ENCODE results near the gene RAB40A.

The RAB40A gene

DNA sequence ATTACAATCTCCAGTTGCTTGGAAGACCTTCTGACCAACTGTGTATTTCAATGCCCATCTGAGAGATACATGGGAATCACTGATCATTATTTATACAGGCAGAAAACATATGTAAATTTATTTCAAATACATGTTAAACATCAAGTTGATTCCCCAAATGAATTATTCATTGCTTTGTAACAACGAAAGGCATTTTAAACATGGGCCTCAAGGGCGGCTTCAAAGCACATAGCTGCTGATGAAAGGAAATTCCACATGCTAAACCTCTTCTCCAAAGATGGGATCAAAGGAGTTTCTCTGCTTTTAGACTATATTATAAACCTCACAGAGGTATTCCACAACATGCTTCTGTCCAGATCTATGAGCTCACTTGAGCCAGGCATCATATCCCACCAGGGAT lies 4.3 kb upstream of the RAB40A start:
- no peaks in the 10 kb centered on the region for H3K9me2 ChIP-seq (replicated peaks; ENCODE audit: insufficient read depth, low read length)
- H3K4me3 ChIP-seq (ENCODE audit: insufficient read depth, low read length, poor library complexity, severe bottlenecking): no peak overlapping the region
- H3K36me3 ChIP-seq (ENCODE audit: low read length): no peaks in the 10 kb centered on the region
- no peak overlapping the region for H3K27ac ChIP-seq (ENCODE audit: low read depth, low read length)
- no peaks in the 10 kb centered on the region for H3K27me3 ChIP-seq (ENCODE audit: low read length)
- no peak overlapping the region for H3K9ac ChIP-seq (ENCODE audit: low read length)
- H2AFZ ChIP-seq (ENCODE audit: low read depth, low read length, severe bottlenecking): no peak overlapping the region
- H3F3A ChIP-seq (ENCODE audit: insufficient read depth): no peaks in the 10 kb centered on the region
- no peaks in the 10 kb centered on the region for H3K9me3 ChIP-seq (ENCODE audit: insufficient read depth, low read length)
- H3K79me2 ChIP-seq (ENCODE audit: insufficient read depth, low read length): no peaks in the 10 kb centered on the region
- no peak for TF ChIP-seq EZH2phosphoT487 (conservative IDR thresholded peaks at IDR 0.05; ENCODE audit: low read length)
- TF ChIP-seq, protein P1, sequence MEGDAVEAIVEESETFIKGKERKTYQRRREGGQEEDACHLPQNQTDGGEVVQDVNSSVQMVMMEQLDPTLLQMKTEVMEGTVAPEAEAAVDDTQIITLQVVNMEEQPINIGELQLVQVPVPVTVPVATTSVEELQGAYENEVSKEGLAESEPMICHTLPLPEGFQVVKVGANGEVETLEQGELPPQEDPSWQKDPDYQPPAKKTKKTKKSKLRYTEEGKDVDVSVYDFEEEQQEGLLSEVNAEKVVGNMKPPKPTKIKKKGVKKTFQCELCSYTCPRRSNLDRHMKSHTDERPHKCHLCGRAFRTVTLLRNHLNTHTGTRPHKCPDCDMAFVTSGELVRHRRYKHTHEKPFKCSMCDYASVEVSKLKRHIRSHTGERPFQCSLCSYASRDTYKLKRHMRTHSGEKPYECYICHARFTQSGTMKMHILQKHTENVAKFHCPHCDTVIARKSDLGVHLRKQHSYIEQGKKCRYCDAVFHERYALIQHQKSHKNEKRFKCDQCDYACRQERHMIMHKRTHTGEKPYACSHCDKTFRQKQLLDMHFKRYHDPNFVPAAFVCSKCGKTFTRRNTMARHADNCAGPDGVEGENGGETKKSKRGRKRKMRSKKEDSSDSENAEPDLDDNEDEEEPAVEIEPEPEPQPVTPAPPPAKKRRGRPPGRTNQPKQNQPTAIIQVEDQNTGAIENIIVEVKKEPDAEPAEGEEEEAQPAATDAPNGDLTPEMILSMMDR (IDR thresholded peaks at IDR 0.05; ENCODE audit: insufficient read depth, low read length, poor library complexity, severe bottlenecking): no peak
- no peak overlapping the region for H3K4me2 ChIP-seq (ENCODE audit: low read depth, low read length, poor library complexity, severe bottlenecking)
- no peaks in the 10 kb centered on the region for H4K20me1 ChIP-seq (ENCODE audit: low read depth, low read length)

DNA sequence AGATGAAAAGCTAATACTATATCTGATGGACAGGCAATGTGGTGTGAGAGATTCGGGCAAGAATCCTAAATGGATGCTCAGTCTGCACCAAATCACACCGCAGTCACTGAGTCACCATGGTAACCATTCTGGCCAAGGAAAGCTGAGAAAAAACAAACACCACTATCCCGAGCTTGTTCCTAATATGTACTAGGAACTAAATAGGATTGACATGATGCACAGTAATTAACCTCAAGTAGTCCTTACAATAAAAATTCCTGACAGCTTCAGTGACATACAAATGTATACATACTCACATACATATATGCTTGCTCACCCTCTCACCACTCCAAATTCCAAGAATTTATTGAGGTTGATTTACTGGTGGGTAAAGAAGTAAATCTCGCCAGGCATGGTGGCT lies 1.1 kb upstream of the RAB40A start:
- H3K4me2 ChIP-seq (ENCODE audit: low read depth, low read length, poor library complexity, severe bottlenecking): no peak overlapping the region
- no peak overlapping the region for H3K9ac ChIP-seq (ENCODE audit: low read length)
- no peaks in the 10 kb centered on the region for H3K27me3 ChIP-seq (ENCODE audit: low read length)
- no peaks in the 10 kb centered on the region for H3K79me2 ChIP-seq (ENCODE audit: insufficient read depth, low read length)
- H3F3A ChIP-seq (ENCODE audit: insufficient read depth): no peaks in the 10 kb centered on the region
- no peak overlapping the region for H3K4me3 ChIP-seq (ENCODE audit: insufficient read depth, low read length, poor library complexity, severe bottlenecking)
- H4K20me1 ChIP-seq (ENCODE audit: low read depth, low read length): no peaks in the 10 kb centered on the region
- H3K9me2 ChIP-seq (replicated peaks; ENCODE audit: insufficient read depth, low read length): no peaks in the 10 kb centered on the region
- H3K9me3 ChIP-seq (ENCODE audit: insufficient read depth, low read length): no peaks in the 10 kb centered on the region
- H3K36me3 ChIP-seq (ENCODE audit: low read length): no peaks in the 10 kb centered on the region
- no peak for TF ChIP-seq EZH2phosphoT487 (conservative IDR thresholded peaks at IDR 0.05; ENCODE audit: low read length)
- TF ChIP-seq, protein P1 (IDR thresholded peaks at IDR 0.05; ENCODE audit: insufficient read depth, low read length, poor library complexity, severe bottlenecking): no peak
- H2AFZ ChIP-seq (ENCODE audit: low read depth, low read length, severe bottlenecking): no peak overlapping the region
- no peak overlapping the region for H3K27ac ChIP-seq (ENCODE audit: low read depth, low read length)

DNA sequence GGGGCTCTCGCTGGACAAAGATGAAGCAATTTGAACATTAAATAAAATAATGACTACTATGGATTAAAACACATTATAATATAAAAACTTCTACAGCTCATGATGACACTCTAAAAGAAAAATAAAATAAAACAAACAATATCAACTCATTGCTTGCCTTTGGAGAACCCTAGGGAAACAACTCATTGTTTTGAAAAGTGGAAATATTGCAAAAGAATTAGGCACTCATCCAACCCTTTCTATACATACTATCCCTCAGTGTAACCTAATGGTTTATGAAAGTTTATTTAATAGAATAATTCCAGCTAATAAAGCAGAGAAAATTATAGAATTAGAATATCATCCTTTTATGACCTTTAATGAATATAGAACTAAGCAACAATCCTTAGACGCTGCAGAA lies 718 bp downstream of the RAB40A start:
- no peaks in the 10 kb centered on the region for H3K36me3 ChIP-seq (ENCODE audit: low read length)
- H3K9ac ChIP-seq (ENCODE audit: low read length): no peak overlapping the region
- H4K20me1 ChIP-seq (ENCODE audit: low read depth, low read length): no peaks in the 10 kb centered on the region
- no peaks in the 10 kb centered on the region for H3K9me3 ChIP-seq (ENCODE audit: insufficient read depth, low read length)
- no peak overlapping the region for H3K27ac ChIP-seq (ENCODE audit: low read depth, low read length)
- no peak for TF ChIP-seq EZH2phosphoT487 (conservative IDR thresholded peaks at IDR 0.05; ENCODE audit: low read length)
- TF ChIP-seq, protein P1 (IDR thresholded peaks at IDR 0.05; ENCODE audit: insufficient read depth, low read length, poor library complexity, severe bottlenecking): no peak
- H2AFZ ChIP-seq (ENCODE audit: low read depth, low read length, severe bottlenecking): no peak overlapping the region
- H3K4me2 ChIP-seq (ENCODE audit: low read depth, low read length, poor library complexity, severe bottlenecking): no peak overlapping the region
- no peaks in the 10 kb centered on the region for H3K27me3 ChIP-seq (ENCODE audit: low read length)
- H3K79me2 ChIP-seq (ENCODE audit: insufficient read depth, low read length): no peaks in the 10 kb centered on the region
- H3K4me3 ChIP-seq (ENCODE audit: insufficient read depth, low read length, poor library complexity, severe bottlenecking): no peak overlapping the region
- no peaks in the 10 kb centered on the region for H3K9me2 ChIP-seq (replicated peaks; ENCODE audit: insufficient read depth, low read length)
- H3F3A ChIP-seq (ENCODE audit: insufficient read depth): no peaks in the 10 kb centered on the region
